Natural killer cell treated with Interleukin-12 subunit alpha and Interleukin-12 subunit beta and Interleukin-15 and Interleukin-18, amount 100 ng/mL, for 72 hours (primary cell): ENCODE data around the gene MYO9A. TPM values are rescaled to one million over a fixed set of nuclear protein-coding genes. Genes with fewer than 3 reads are reported as not detected.

Experiments used
- ATAC-seq, 2 donors: fragments of 150-1000 bp; cut with Tn5 transposase in 1 of 2; sonication (Bioruptor Pico), chemical (Tn5 transposase) in 1 of 2; 2 replicates each; pipeline ENCODE4 v1.10.0; 2021
- DNase-seq: peaks from one replicate; pipeline ENCODE4 v3.0.0; 2022; ENCODE audit warnings: low spot score
- H3K27ac Mint-ChIP-seq, 2 donors: 1 replicate in 1 of 2; 2 replicates in 1 of 2; pipeline ENCODE4 v1.8.0; 2022; ENCODE audit warnings: mixed read lengths in 2 of 2, mild to moderate bottlenecking in 1 of 2, moderate library complexity in 1 of 2
- H3K27me3 Mint-ChIP-seq, 2 donors: 1 replicate in 1 of 2; 2 replicates in 1 of 2; pipeline ENCODE4 v1.8.0; 2022; ENCODE audit warnings: mixed read lengths in 2 of 2
- H3K36me3 Mint-ChIP-seq: one replicate; pipeline ENCODE4 v1.8.0; 2022; ENCODE audit warnings: mixed read lengths
- H3K4me1 Mint-ChIP-seq, 2 donors: 1 replicate in 1 of 2; 2 replicates in 1 of 2; pipeline ENCODE4 v1.8.0; 2022; ENCODE audit warnings: low read depth in 2 of 2, mixed read lengths in 2 of 2, mild to moderate bottlenecking in 1 of 2
- H3K4me3 Mint-ChIP-seq: one replicate; pipeline ENCODE4 v1.8.0; 2022; ENCODE audit warnings: mixed read lengths
- H3K9me3 Mint-ChIP-seq: 2 replicates; pipeline ENCODE4 v1.8.0; 2022; ENCODE audit warnings: mixed read lengths
- total RNA-seq, 2 donors: library from RNA; stranded (reverse); gene quantifications; one replicate each; pipeline ENCODE4 v1.2.3, GENCODE V29; 2022

The MYO9A gene
- total RNA-seq, 2 donors from 2014 or later, result 16.3 to 19.8 TPM

- no peaks in the 10 kb centered on the region for H3K9me3 Mint-ChIP-seq
- peaks cover 19% of the 10 kb centered on the region for H3K36me3 Mint-ChIP-seq
- DNase-seq (no peak), ATAC-seq (no peak)
- no peaks in the 10 kb centered on the region for H3K4me1 Mint-ChIP-seq
- H3K27ac Mint-ChIP-seq, result no peak overlapping the region
- H3K27me3 Mint-ChIP-seq, result no peaks in the 10 kb centered on the region
- H3K4me3 Mint-ChIP-seq, result no peak overlapping the region
Observed at GRCh38 chr15:71844916-71845315, 273.0 kb downstream of the MYO9A start.

- ATAC-seq (no peak), DNase-seq (no peak)
- Mint-ChIP-seq H3K9me3 (no peaks in the 10 kb centered on the region), H3K27ac (no peak overlapping the region), H3K4me3 (no peak overlapping the region), H3K4me1 (no peaks in the 10 kb centered on the region), H3K27me3 (no peaks in the 10 kb centered on the region), H3K36me3 (peaks cover 6% of the 10 kb centered on the region)
Observed at GRCh38 chr15:71841563-71841962, 276.4 kb downstream of the MYO9A start.

- H3K9me3 Mint-ChIP-seq, result no peaks in the 10 kb centered on the region
- H3K4me1 Mint-ChIP-seq, result no peaks in the 10 kb centered on the region
- no peaks in the 10 kb centered on the region for H3K27me3 Mint-ChIP-seq
- H3K36me3 Mint-ChIP-seq, result peaks cover 12% of the 10 kb centered on the region
- no peak overlapping the region for H3K27ac Mint-ChIP-seq
- ATAC-seq, result no peak
- no peak overlapping the region for H3K4me3 Mint-ChIP-seq
- DNase-seq, result no peak
Observed at GRCh38 chr15:71830981-71831380, 287.0 kb downstream of the MYO9A start.

- Mint-ChIP-seq H3K36me3 (peaks cover 33% of the 10 kb centered on the region), H3K4me3 (no peak overlapping the region), H3K27ac (no peak overlapping the region), H3K27me3 (no peaks in the 10 kb centered on the region), H3K9me3 (peaks cover 7% of the 10 kb centered on the region), H3K4me1 (no peaks in the 10 kb centered on the region)
- DNase-seq (no peak), ATAC-seq (no peak)
Observed at GRCh38 chr15:71826196-71826595, 291.8 kb downstream of the MYO9A start.

GRCh38 chr15:71825021-71825730 lies 292.8 kb downstream of the MYO9A start:
- H3K36me3 Mint-ChIP-seq, result peaks cover 33% of the 10 kb centered on the region

GRCh38 chr15:71823801-71824200 lies 294.1 kb downstream of the MYO9A start:
- ATAC-seq (no peak), DNase-seq (no peak)
- H3K27ac Mint-ChIP-seq, result no peak overlapping the region
- H3K4me1 Mint-ChIP-seq, result no peaks in the 10 kb centered on the region
- no peaks in the 10 kb centered on the region for H3K27me3 Mint-ChIP-seq
- peaks cover 24% of the 10 kb centered on the region for H3K36me3 Mint-ChIP-seq
- H3K9me3 Mint-ChIP-seq, result peaks cover 7% of the 10 kb centered on the region
- H3K4me3 Mint-ChIP-seq, result no peak overlapping the region

More at GRCh38 chr15:71825021-71825730, 292.8 kb downstream of the MYO9A start:
- Mint-ChIP-seq H3K27ac (no peak overlapping the region), H3K27me3 (no peaks in the 10 kb centered on the region), H3K4me1 (no peaks in the 10 kb centered on the region), H3K4me3 (no peak overlapping the region), H3K9me3 (peaks cover 7% of the 10 kb centered on the region)
- ATAC-seq, result no peak
- DNase-seq, result no peak

- H3K36me3 Mint-ChIP-seq, result peaks cover 21% of the 10 kb centered on the region
- peaks cover 7% of the 10 kb centered on the region for H3K9me3 Mint-ChIP-seq
Observed at GRCh38 chr15:71822890-71823630, 294.9 kb downstream of the MYO9A start.

GRCh38 chr15:71821547-71822129 lies 296.3 kb downstream of the MYO9A start:
- no peaks in the 10 kb centered on the region for H3K27me3 Mint-ChIP-seq
- DNase-seq, result no peak
- H3K9me3 Mint-ChIP-seq, result peaks cover 7% of the 10 kb centered on the region
- no peak overlapping the region for H3K27ac Mint-ChIP-seq
- no peak overlapping the region for H3K4me3 Mint-ChIP-seq
- H3K36me3 Mint-ChIP-seq, result peaks cover 21% of the 10 kb centered on the region
- no peak for ATAC-seq
- no peaks in the 10 kb centered on the region for H3K4me1 Mint-ChIP-seq

More at GRCh38 chr15:71822890-71823630, 294.9 kb downstream of the MYO9A start:
- no peak overlapping the region for H3K4me3 Mint-ChIP-seq
- no peaks in the 10 kb centered on the region for H3K27me3 Mint-ChIP-seq
- H3K27ac Mint-ChIP-seq, result no peak overlapping the region
- no peaks in the 10 kb centered on the region for H3K4me1 Mint-ChIP-seq
- ATAC-seq (no peak), DNase-seq (no peak)

- no peaks in the 10 kb centered on the region for H3K4me1 Mint-ChIP-seq
- H3K27ac Mint-ChIP-seq, result no peak overlapping the region
- no peaks in the 10 kb centered on the region for H3K27me3 Mint-ChIP-seq
- peaks cover 21% of the 10 kb centered on the region for H3K36me3 Mint-ChIP-seq
- H3K9me3 Mint-ChIP-seq, result peaks cover 7% of the 10 kb centered on the region
- ATAC-seq, result no peak
- DNase-seq, result no peak
- no peak overlapping the region for H3K4me3 Mint-ChIP-seq
Observed at GRCh38 chr15:71820127-71820526, 297.8 kb downstream of the MYO9A start.

GRCh38 chr15:71817351-71817750 lies 300.6 kb downstream of the MYO9A start:
- Mint-ChIP-seq H3K27me3 (no peaks in the 10 kb centered on the region), H3K9me3 (peaks cover 4% of the 10 kb centered on the region), H3K36me3 (peaks cover 11% of the 10 kb centered on the region), H3K4me3 (no peak overlapping the region), H3K4me1 (no peaks in the 10 kb centered on the region), H3K27ac (no peak overlapping the region)
- DNase-seq, result no peak
- ATAC-seq, result no peak

GRCh38 chr15:71815301-71815700 lies 302.6 kb downstream of the MYO9A start:
- H3K36me3 Mint-ChIP-seq, result no peaks in the 10 kb centered on the region
- no peaks in the 10 kb centered on the region for H3K4me1 Mint-ChIP-seq
- ATAC-seq (no peak), DNase-seq (no peak)
- H3K27ac Mint-ChIP-seq, result no peak overlapping the region
- H3K27me3 Mint-ChIP-seq, result no peaks in the 10 kb centered on the region
- H3K9me3 Mint-ChIP-seq, result no peaks in the 10 kb centered on the region
- H3K4me3 Mint-ChIP-seq, result no peak overlapping the region

- DNase-seq (no peak), ATAC-seq (no peak)
- no peaks in the 10 kb centered on the region for H3K4me1 Mint-ChIP-seq
- H3K27me3 Mint-ChIP-seq, result no peaks in the 10 kb centered on the region
- no peaks in the 10 kb centered on the region for H3K9me3 Mint-ChIP-seq
- no peaks in the 10 kb centered on the region for H3K36me3 Mint-ChIP-seq
- no peak overlapping the region for H3K4me3 Mint-ChIP-seq
- no peak overlapping the region for H3K27ac Mint-ChIP-seq
Observed at GRCh38 chr15:71813723-71814470, 304.1 kb downstream of the MYO9A start.

- Mint-ChIP-seq H3K4me3 (no peak overlapping the region), H3K4me1 (no peaks in the 10 kb centered on the region), H3K27ac (no peak overlapping the region), H3K27me3 (no peaks in the 10 kb centered on the region), H3K36me3 (no peaks in the 10 kb centered on the region), H3K9me3 (no peaks in the 10 kb centered on the region)
- ATAC-seq (no peak), DNase-seq (no peak)
Observed at GRCh38 chr15:71812966-71813722, 304.8 kb downstream of the MYO9A start.
